Measurements from ENCODE around the gene PDXP.
A peak's percentile ranks its signal among the peaks of the same experiment; 100 is the strongest.

The PDXP gene

DNA sequence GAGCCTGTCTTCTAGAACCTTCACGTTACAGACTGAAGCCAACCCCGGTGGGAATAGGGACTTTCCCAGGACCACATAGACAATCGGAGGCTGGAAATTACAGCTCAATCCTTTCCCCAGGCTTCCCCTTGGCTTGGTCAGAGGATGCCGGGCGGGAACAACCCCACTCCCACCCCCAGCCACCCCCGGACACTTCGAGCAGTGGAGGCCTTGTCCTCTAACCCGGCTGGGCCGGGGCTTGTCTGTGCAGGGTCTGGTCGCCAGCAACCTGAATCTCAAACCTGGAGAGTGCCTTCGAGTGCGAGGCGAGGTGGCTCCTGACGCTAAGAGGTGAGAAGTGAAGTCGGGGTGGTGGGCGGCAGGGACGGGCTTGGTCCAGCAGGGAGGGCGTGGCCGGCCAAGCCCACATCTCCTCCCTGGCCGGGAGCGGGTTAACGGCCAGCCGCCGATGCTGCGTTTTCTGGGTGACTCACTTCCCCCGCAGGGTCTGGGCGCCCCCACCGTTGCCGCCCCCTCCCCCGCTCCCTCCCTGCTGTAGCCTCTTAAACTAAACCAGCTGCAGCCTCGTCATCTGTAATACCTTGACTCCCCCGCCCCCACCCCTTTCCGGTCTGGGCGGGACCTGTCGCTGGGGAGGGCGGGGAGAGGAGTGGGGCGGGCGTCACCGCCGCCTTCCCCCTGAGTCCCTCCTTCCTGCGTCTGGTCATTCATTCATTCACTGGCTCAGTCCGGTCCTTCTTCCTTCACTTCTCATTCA is 18.4 kb downstream of the PDXP start:
- H3K9me3 Mint-ChIP-seq: no peaks in the 10 kb centered on the region
- TF ChIP-seq, protein P1, sequence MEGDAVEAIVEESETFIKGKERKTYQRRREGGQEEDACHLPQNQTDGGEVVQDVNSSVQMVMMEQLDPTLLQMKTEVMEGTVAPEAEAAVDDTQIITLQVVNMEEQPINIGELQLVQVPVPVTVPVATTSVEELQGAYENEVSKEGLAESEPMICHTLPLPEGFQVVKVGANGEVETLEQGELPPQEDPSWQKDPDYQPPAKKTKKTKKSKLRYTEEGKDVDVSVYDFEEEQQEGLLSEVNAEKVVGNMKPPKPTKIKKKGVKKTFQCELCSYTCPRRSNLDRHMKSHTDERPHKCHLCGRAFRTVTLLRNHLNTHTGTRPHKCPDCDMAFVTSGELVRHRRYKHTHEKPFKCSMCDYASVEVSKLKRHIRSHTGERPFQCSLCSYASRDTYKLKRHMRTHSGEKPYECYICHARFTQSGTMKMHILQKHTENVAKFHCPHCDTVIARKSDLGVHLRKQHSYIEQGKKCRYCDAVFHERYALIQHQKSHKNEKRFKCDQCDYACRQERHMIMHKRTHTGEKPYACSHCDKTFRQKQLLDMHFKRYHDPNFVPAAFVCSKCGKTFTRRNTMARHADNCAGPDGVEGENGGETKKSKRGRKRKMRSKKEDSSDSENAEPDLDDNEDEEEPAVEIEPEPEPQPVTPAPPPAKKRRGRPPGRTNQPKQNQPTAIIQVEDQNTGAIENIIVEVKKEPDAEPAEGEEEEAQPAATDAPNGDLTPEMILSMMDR (IDR thresholded peaks at IDR 0.05; ENCODE audit: unreplicated experiment in 3 of 3): no peak
- peak overlapping the region; percentile 93 to 100 (median 93) for H3K27ac Mint-ChIP-seq
- H3K36me3 Mint-ChIP-seq (ENCODE audit: low read depth): peaks cover 6% of the 10 kb centered on the region
- H3K27me3 Mint-ChIP-seq (ENCODE audit: low read depth): no peaks in the 10 kb centered on the region
- peak overlapping the region; percentile 76 to 91 (median 91) for H3K4me3 Mint-ChIP-seq
- peaks cover 37% of the 10 kb centered on the region for H3K4me1 Mint-ChIP-seq

DNA sequence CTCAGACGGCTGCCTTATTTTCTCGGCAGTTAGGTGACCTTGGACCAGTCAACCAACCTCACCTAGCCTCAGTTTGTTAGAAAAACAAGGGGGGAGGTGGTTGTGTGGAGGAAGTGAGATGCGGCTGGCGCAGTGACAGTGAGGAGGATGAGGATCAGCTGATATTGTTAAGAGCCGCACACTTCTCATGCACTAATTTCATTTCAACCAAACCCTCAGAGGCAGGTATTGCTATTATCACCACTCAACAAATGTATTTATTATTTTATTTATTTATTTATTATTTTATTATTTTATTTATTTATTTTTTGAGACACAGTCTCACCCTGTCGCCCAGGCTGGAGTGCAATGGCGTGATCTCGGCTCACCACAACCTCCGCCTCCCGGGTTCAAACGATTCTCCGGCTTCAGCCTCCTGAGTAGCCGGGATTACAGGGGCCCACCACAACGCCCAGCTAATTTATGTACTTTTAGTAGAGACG is 19.0 kb downstream of the PDXP start:
- Mint-ChIP-seq H3K27ac (peak overlapping the region; percentile 63 to 93 (median 83)), H3K36me3 (ENCODE audit: low read depth) (peaks cover 6% of the 10 kb centered on the region)

DNA sequence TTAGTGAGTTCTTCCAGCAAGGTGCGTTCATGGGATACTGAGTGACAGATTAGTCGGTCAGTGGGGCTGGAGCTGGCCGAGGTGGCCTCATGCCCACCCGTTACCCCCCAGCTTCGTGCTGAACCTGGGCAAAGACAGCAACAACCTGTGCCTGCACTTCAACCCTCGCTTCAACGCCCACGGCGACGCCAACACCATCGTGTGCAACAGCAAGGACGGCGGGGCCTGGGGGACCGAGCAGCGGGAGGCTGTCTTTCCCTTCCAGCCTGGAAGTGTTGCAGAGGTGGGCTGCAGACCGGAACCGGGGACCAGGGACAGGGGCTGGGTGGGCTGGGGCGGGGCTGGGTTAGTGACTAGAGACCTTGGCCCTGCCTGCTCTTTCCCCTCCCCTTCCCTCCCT is 19.8 kb downstream of the PDXP start:
- Mint-ChIP-seq H3K27ac (peak overlapping the region in 1 of 3 experiments; percentile 63), H3K36me3 (ENCODE audit: low read depth) (peaks cover 6% of the 10 kb centered on the region)
- TF ChIP-seq, protein P1 (IDR thresholded peaks at IDR 0.05; ENCODE audit: unreplicated experiment in 3 of 3): no peak

More for the DNA sequence above, 19.0 kb downstream of the PDXP start:
- H3K27me3 Mint-ChIP-seq (ENCODE audit: low read depth): no peaks in the 10 kb centered on the region
- H3K4me1 Mint-ChIP-seq: peaks cover 37% of the 10 kb centered on the region
- H3K4me3 Mint-ChIP-seq: peak overlapping the region; percentile 76 to 91 (median 91)
- no peaks in the 10 kb centered on the region for H3K9me3 Mint-ChIP-seq
- TF ChIP-seq, protein P1 (IDR thresholded peaks at IDR 0.05; ENCODE audit: unreplicated experiment in 3 of 3): no peak

DNA sequence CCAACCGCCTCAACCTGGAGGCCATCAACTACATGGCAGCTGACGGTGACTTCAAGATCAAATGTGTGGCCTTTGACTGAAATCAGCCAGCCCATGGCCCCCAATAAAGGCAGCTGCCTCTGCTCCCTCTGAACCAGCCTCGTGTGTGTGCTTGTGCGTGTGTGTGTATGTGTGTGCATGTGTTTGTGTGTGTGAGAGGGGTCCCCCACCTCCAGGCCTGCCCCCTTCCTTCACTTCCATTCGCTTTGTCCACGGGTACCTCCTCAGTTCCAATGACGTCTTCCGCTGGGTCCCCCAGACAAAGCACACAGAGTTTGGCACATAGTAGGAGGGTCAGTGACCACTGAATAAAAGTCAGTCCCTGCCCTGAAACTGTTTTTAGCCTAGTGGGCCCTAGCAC is 21.1 kb downstream of the PDXP start:
- Mint-ChIP-seq H3K4me1 (peaks cover 37% of the 10 kb centered on the region), H3K36me3 (ENCODE audit: low read depth) (peaks cover 6% of the 10 kb centered on the region), H3K27me3 (ENCODE audit: low read depth) (no peaks in the 10 kb centered on the region)

More for the DNA sequence above, 19.8 kb downstream of the PDXP start:
- Mint-ChIP-seq H3K4me1 (peaks cover 37% of the 10 kb centered on the region), H3K4me3 (peak overlapping the region in 2 of 3 experiments; percentile 72 to 78), H3K27me3 (ENCODE audit: low read depth) (no peaks in the 10 kb centered on the region), H3K9me3 (no peaks in the 10 kb centered on the region)

DNA sequence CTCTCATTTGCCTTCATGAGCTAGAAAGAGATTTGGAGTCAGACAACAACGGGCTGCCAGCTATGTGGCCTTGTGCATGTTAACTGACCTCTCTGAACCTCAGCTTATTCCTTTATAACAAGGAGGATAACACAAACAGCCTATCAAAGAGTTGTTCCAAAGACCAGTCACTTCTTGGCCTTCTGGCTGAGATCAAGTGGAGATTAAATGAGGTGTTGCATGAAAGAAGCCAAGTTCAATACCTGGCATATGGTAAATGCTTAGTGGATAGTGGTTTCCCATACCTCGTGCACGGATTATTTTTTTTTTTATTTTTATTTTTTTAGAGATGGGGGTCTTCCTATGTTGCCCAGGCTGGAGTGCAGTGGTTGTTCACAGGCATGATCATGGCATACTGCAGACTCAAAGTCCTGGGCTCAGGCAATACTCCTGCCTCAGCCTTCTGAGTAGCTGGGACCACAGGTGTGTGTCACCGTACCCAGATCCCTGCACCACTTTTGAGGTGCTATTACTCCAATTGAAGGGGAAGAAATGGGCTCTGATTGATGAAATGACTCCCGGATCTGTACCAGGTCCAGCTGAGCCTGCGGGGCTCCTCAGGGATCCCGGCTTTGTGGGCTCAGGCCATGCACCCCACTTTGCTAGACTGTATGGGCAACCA is 21.8 kb downstream of the PDXP start:
- H3K36me3 Mint-ChIP-seq (ENCODE audit: low read depth): peaks cover 6% of the 10 kb centered on the region
- H3K27me3 Mint-ChIP-seq (ENCODE audit: low read depth): no peaks in the 10 kb centered on the region
- peaks cover 32% of the 10 kb centered on the region for H3K4me1 Mint-ChIP-seq
- peak overlapping the region in 1 of 3 experiments; percentile 70 for H3K4me3 Mint-ChIP-seq
- peak overlapping the region; percentile 6 to 78 (median 54) for H3K27ac Mint-ChIP-seq
- TF ChIP-seq, protein P1 (IDR thresholded peaks at IDR 0.05; ENCODE audit: unreplicated experiment in 3 of 3): no peak
- H3K9me3 Mint-ChIP-seq: no peaks in the 10 kb centered on the region

More for the DNA sequence above, 21.1 kb downstream of the PDXP start:
- TF ChIP-seq, protein P1 (IDR thresholded peaks at IDR 0.05; ENCODE audit: unreplicated experiment in 3 of 3): no peak
- no peaks in the 10 kb centered on the region for H3K9me3 Mint-ChIP-seq
- peak overlapping the region; percentile 6 to 78 (median 39) for H3K27ac Mint-ChIP-seq
- peak overlapping the region; percentile 29 to 70 (median 46) for H3K4me3 Mint-ChIP-seq

All from nephron (organoid).